Aorta (tissue), 5 donors: Measurements from ENCODE around the gene CSAD. TPM values are rescaled to one million over a fixed set of nuclear protein-coding genes. Genes with fewer than 3 reads are reported as not detected.
"Not testable (repeated sequence)": the region's sequence is repeated elsewhere in the genome, so short reads cannot be mapped to it uniquely, and the experiment has no call there.

Experiments used
- ATAC-seq: fragments of 200-7000 bp; cut with Tn5 transposase; one replicate; pipeline ENCODE4 v1.9.1; 2022; ENCODE audit warnings: moderate library complexity; ENCODE audit not compliant: low FRiP score
- DNase-seq, 2 donors: peaks; one replicate each; pipeline ENCODE4 v3.0.0-alpha.2; 2020
- H3K27ac ChIP-seq, 2 donors: one replicate each; pipeline ENCODE4 v1.5.1; 2013; ENCODE audit warnings: low read length in 2 of 2, mild to moderate bottlenecking in 2 of 2, moderate library complexity in 2 of 2, control low read depth in 1 of 2, inconsistent platforms in 1 of 2, low read depth in 1 of 2
- H3K27me3 ChIP-seq, 2 donors: one replicate each; pipeline ENCODE4 v1.6.1; 2013; ENCODE audit warnings: control low read depth in 1 of 2, low read length in 1 of 2, mild to moderate bottlenecking in 1 of 2, moderate library complexity in 1 of 2; ENCODE audit not compliant: insufficient read depth in 2 of 2, control insufficient read depth in 1 of 2
- H3K36me3 ChIP-seq, 2 donors: one replicate each; pipeline ENCODE4 v1.6.1; 2013; ENCODE audit warnings: control low read depth in 1 of 2, low read length in 1 of 2, mild to moderate bottlenecking in 1 of 2; ENCODE audit not compliant: insufficient read depth in 2 of 2, control insufficient read depth in 1 of 2
- H3K4me1 ChIP-seq, 2 donors: one replicate each; pipeline ENCODE4 v1.6.1; 2013; ENCODE audit warnings: low read length in 2 of 2, control low read depth in 1 of 2, mild to moderate bottlenecking in 1 of 2, moderate library complexity in 1 of 2; ENCODE audit not compliant: insufficient read depth in 2 of 2, control insufficient read depth in 1 of 2
- H3K4me3 ChIP-seq, 2 donors: one replicate each; pipeline ENCODE4 v1.5.1; 2013; ENCODE audit warnings: low read length in 2 of 2, control low read depth in 1 of 2, mild to moderate bottlenecking in 1 of 2
- H3K9me3 ChIP-seq: one replicate; pipeline ENCODE4 v1.6.1; 2013; ENCODE audit warnings: mild to moderate bottlenecking, low read length; ENCODE audit not compliant: control insufficient read depth
- WGBS, 2 donors: extraction: QIAGEN DNeasy Blood & Tissue Kit; methylation state at CpG; one replicate each; pipeline ENCODE4 v1.1.7; 2013; 5-methylcytosine and 5-hydroxymethylcytosine counted together
- intact Hi-C, 2 donors: fragments of 100-400 bp; cut with DNase I; formaldehyde crosslinking; loops; one replicate each; pipeline versions ENCODE4 v1.14.2 to v1.15.0; 2022
- polyA plus RNA-seq, 2 donors: library from polyadenylated mRNA; stranded (reverse); fragments of 200-250 nt; gene quantifications; one replicate each; pipeline ENCODE4 v1.2.3, GENCODE V29; 2013
- total RNA-seq, 2 donors: library from RNA; stranded (reverse); fragmentation: NEBNext Ultra II Directional; extraction: Animal tissue kit (Norgen Biotek cat#: 25700); gene quantifications; one replicate each; pipeline ENCODE4 v1.2.1, GENCODE V29; 2021
- donor health status: healthy with polysubstance abuse.
- donor health status: Bipolar disorder and iron deficiency.
- donor health status: DM: no; HTN: no; CAD: no.
- donor health status: DM: no; HTN: no; CAD: no.
- donor health status: DM: yes; HTN: yes; CAD: no.

The CSAD gene
- total and polyA plus RNA-seq, 4 donors: 5.0 to 118 (median 63.6) TPM

GRCh38 chr12:53205747-53206419, 25.2 kb upstream of the CSAD start:
- H3K27ac ChIP-seq: no peak overlapping the region
- intact Hi-C loops: no loop called here
- no peak for ATAC-seq
- no peak overlapping the region for H3K4me3 ChIP-seq
- DNase-seq: peak; percentile 73 to 81
- no peaks in the 10 kb centered on the region for H3K27me3 ChIP-seq
- no peaks in the 10 kb centered on the region for H3K36me3 ChIP-seq
- no peaks in the 10 kb centered on the region for H3K9me3 ChIP-seq
- H3K4me1 ChIP-seq: no peaks in the 10 kb centered on the region
- WGBS, 2 donors: 83 to 84% methylated on average over 7 of the region's 7 CpGs

GRCh38 chr12:53204351-53204750, 23.6 kb upstream of the CSAD start:
- 93 to 100% methylated on average over 1 of the region's 1 CpG for WGBS, 2 donors
- Histone ChIP-seq H3K4me3 (no peak overlapping the region), H3K27ac (no peak overlapping the region), H3K27me3 (no peaks in the 10 kb centered on the region), H3K4me1 (no peaks in the 10 kb centered on the region), H3K36me3 (no peaks in the 10 kb centered on the region), H3K9me3 (no peaks in the 10 kb centered on the region)
- intact Hi-C loops: no loop called here
- DNase-seq: no peak
- no peak for ATAC-seq

- H3K27me3 ChIP-seq, H3K36me3 ChIP-seq, H3K4me3 ChIP-seq, H3K9me3 ChIP-seq, H3K27ac ChIP-seq, intact Hi-C loops, H3K4me1 ChIP-seq, ATAC-seq: not testable (repeated sequence)
- WGBS, 2 donors: 93% methylated on average over 7 of the region's 7 CpGs
- peak in 1 of 2 donors; percentile 30 for DNase-seq
Measured at GRCh38 chr12:53202316-53202715, 21.6 kb upstream of the CSAD start.

- Histone ChIP-seq H3K36me3 (no peaks in the 10 kb centered on the region), H3K4me3 (no peak overlapping the region), H3K9me3 (no peaks in the 10 kb centered on the region), H3K27me3 (no peaks in the 10 kb centered on the region), H3K27ac (no peak overlapping the region), H3K4me1 (no peaks in the 10 kb centered on the region)
- DNase-seq: peak in 1 of 2 donors; percentile 7
- intact Hi-C loops: no loop called here
- ATAC-seq: no peak
- 94% methylated on average over 4 of the region's 4 CpGs for WGBS, 2 donors
Measured at GRCh38 chr12:53201639-53202038, 20.9 kb upstream of the CSAD start.

- H3K9me3 ChIP-seq: no peaks in the 10 kb centered on the region
- no peaks in the 10 kb centered on the region for H3K4me1 ChIP-seq
- DNase-seq (no peak), ATAC-seq (no peak)
- no peaks in the 10 kb centered on the region for H3K27me3 ChIP-seq
- intact Hi-C loops: no loop called here
- WGBS, 2 donors: 14 to 18% methylated on average over 1 of the region's 1 CpG
- no peak overlapping the region for H3K4me3 ChIP-seq
- H3K27ac ChIP-seq: no peak overlapping the region
- H3K36me3 ChIP-seq: no peaks in the 10 kb centered on the region
Measured at GRCh38 chr12:53201177-53201541, 20.4 kb upstream of the CSAD start.

GRCh38 chr12:53200458-53201176, 19.9 kb upstream of the CSAD start:
- no peak overlapping the region for H3K4me3 ChIP-seq
- no peaks in the 10 kb centered on the region for H3K27me3 ChIP-seq
- no peaks in the 10 kb centered on the region for H3K9me3 ChIP-seq
- H3K27ac ChIP-seq: no peak overlapping the region
- ATAC-seq: no peak
- intact Hi-C loops: no loop called here
- 73% methylated on average over 10 of the region's 10 CpGs for WGBS, 2 donors
- no peaks in the 10 kb centered on the region for H3K36me3 ChIP-seq
- no peaks in the 10 kb centered on the region for H3K4me1 ChIP-seq
- peak in 1 of 2 donors; percentile 24 for DNase-seq

- no peak for ATAC-seq
- H3K9me3 ChIP-seq: no peaks in the 10 kb centered on the region
- H3K4me3 ChIP-seq: no peak overlapping the region
- H3K27me3 ChIP-seq: no peaks in the 10 kb centered on the region
- H3K4me1 ChIP-seq: no peaks in the 10 kb centered on the region
- DNase-seq: peak in 1 of 2 donors; percentile 42
- H3K27ac ChIP-seq: no peak overlapping the region
- 95 to 96% methylated on average over 2 of the region's 2 CpGs for WGBS, 2 donors
- intact Hi-C loops: no loop called here
- H3K36me3 ChIP-seq: no peaks in the 10 kb centered on the region
Measured at GRCh38 chr12:53200107-53200457, 19.4 kb upstream of the CSAD start.

GRCh38 chr12:53199700-53200099, 19.0 kb upstream of the CSAD start:
- no peaks in the 10 kb centered on the region for H3K4me1 ChIP-seq
- no peak overlapping the region for H3K4me3 ChIP-seq
- intact Hi-C loops: loop anchor here in 1 of 2 donors (5.0 kb wide), 1 partner anchor 42 kb away; no protein-coding TSS in a partner anchor
- no peak overlapping the region for H3K27ac ChIP-seq
- no peak for ATAC-seq
- H3K9me3 ChIP-seq: no peaks in the 10 kb centered on the region
- no peaks in the 10 kb centered on the region for H3K27me3 ChIP-seq
- 90 to 92% methylated on average over 3 of the region's 3 CpGs for WGBS, 2 donors
- H3K36me3 ChIP-seq: no peaks in the 10 kb centered on the region
- DNase-seq: no peak
